GM20000 (cell line): ENCODE data around the gene CFAP46.

Experiments used
- DNase-seq: peaks from one replicate; pipeline ENCODE4 v3.0.0; 2012; ENCODE audit warnings: low spot score
- TF ChIP-seq, protein P1 (sequence below): IDR thresholded peaks from 2 replicates; pipeline ENCODE4 v1.5.1; 2012; ENCODE audit warnings: mild to moderate bottlenecking, control low read depth; ENCODE audit errors: extremely low read depth, missing control alignments

The CFAP46 gene

DNA sequence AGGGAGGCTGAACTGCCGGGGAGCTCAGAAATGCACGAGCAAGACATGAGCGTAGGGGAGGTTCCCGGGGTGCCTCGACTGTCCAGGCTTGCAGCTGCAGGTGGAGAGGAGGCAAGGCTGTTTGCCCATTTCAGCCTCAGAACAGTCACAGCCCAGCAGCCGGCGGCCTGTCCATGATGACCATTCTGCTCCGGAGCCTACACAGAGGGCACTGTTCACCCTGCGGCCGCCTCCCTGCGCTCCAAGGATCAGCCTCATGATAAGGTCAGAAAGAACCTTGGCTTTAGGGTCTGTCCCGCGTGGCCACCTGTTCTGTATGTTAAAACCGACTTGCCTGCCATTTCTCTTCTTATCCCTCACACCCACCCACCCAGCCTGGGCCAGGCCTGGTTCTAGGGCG is 21.9 kb upstream of the CFAP46 start:
- TF ChIP-seq, protein P1, sequence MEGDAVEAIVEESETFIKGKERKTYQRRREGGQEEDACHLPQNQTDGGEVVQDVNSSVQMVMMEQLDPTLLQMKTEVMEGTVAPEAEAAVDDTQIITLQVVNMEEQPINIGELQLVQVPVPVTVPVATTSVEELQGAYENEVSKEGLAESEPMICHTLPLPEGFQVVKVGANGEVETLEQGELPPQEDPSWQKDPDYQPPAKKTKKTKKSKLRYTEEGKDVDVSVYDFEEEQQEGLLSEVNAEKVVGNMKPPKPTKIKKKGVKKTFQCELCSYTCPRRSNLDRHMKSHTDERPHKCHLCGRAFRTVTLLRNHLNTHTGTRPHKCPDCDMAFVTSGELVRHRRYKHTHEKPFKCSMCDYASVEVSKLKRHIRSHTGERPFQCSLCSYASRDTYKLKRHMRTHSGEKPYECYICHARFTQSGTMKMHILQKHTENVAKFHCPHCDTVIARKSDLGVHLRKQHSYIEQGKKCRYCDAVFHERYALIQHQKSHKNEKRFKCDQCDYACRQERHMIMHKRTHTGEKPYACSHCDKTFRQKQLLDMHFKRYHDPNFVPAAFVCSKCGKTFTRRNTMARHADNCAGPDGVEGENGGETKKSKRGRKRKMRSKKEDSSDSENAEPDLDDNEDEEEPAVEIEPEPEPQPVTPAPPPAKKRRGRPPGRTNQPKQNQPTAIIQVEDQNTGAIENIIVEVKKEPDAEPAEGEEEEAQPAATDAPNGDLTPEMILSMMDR: no peak
- DNase-seq: no peak

DNA sequence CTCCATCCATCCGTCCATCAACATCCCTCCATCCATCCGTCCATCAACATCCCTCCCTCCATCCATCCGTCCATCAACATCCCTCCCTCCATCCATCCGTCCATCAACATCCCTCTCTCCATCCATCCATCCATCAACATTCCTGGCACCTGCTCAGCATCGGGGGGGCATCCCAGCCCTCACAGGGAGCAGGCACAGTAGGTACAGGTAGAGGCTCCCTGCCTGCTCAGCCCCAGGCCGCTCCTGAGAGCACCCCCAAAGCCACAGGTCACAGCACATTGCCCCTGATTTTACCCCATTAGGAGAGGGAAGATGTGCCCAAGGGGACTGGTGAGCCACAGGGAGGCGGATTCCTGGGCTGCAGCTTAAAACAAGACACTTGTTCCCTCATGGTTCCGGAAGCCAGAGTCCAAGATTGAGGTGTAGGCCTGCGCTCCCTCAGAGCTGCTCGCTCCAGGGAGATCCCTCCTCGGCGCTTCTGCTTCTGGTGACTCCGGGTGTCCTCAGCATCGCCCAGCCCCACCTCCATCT is 21.1 kb upstream of the CFAP46 start:
- TF ChIP-seq, protein P1: no peak
- no peak for DNase-seq

DNA sequence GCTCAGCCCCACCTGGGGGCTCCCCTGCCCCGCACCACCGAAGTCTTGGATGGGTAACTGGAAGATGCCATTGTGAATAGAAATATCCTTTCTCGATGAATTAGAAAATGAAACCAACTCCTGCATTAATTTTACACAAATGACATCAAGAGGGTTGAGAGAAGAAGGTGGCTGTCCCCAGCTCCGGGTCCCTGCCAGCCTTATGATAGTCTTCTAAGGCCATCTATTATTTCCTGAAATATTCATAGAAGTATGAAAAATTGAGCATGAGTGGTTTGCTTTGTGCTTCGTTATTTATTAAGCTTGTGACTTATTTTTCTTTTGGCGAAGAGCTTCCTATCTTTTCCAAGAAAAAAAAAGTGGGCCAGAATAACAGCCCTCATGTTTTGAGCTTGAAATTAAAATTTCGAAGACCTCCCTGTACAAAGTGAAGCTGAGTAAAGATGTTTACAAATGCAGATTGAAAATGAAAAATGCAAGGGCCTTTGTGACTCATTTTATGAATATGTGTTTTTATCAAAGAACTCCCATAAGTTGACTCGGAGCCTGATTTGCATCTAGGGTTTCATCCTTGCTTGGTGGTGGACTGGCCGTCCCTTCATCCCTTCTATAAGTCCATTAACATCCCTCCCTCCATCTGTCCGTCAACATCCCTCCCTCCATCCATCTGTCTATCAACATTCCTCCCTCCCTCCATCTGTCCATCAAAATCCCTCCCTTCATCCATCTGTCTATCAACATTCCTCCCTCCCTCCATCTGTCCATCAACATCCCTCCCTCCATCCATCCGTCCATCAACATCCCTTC is 20.5 kb upstream of the CFAP46 start:
- TF ChIP-seq, protein P1: no peak
- peak; percentile 73 for DNase-seq

DNA sequence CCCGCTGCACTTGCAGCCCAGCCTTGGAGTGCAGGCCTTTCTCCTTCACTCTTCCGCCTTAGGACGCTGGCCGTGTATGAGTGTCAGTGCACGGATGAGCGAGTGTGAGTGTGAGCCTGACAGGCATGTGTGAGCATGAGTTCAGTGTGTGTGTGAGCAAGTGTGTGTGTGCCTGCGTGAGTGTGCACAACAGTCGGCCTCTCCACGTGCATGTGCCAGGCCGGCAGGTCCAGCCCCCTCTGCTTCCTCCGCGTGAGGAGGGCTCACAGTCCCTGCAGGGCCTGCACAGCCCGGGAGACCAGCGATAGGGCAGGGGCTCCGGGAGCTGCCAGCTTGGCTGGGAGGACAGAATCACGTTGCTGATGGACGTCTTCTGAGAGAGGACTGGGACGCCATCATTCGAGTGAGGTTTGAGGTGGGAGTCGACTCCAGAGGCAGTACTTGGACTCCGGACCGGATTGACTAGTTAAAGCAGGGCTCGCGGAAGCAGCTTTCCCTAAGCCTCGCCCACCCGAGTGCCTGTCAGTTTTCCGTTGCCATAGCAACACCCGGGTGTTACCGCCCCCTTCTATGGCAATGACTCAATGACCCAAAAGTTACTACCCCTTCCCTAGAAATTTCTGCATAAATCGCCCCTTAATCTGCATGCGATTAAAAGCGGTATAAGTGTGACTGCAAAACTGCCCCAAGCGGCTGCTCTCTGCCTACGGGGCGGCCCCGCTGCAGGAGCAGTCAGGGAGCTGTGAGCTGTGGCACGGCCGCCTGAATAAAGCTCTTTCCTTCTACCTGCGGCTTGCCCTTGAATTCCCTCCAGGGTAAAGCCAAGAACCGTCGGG is 19.6 kb upstream of the CFAP46 start:
- TF ChIP-seq, protein P1: no peak
- peak; percentile 83 for DNase-seq

DNA sequence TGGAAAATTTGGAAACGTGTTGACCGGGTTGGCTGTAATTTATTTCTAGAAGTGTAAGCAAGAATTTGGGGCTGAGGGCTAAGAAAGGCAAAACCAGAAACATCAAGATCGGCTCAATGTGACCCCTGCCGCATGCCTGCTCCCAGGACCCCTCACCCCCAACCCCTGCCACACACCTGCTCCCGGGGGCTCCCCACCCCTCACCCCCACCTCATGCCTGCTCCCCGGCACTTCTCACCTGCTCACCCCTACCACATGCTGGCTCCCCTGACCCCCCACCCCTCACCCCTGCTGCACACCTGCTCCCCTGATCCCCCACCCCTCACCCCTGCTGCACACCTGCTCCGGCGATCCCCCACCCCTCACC is 19.0 kb upstream of the CFAP46 start:
- DNase-seq: no peak
- TF ChIP-seq, protein P1: no peak

DNA sequence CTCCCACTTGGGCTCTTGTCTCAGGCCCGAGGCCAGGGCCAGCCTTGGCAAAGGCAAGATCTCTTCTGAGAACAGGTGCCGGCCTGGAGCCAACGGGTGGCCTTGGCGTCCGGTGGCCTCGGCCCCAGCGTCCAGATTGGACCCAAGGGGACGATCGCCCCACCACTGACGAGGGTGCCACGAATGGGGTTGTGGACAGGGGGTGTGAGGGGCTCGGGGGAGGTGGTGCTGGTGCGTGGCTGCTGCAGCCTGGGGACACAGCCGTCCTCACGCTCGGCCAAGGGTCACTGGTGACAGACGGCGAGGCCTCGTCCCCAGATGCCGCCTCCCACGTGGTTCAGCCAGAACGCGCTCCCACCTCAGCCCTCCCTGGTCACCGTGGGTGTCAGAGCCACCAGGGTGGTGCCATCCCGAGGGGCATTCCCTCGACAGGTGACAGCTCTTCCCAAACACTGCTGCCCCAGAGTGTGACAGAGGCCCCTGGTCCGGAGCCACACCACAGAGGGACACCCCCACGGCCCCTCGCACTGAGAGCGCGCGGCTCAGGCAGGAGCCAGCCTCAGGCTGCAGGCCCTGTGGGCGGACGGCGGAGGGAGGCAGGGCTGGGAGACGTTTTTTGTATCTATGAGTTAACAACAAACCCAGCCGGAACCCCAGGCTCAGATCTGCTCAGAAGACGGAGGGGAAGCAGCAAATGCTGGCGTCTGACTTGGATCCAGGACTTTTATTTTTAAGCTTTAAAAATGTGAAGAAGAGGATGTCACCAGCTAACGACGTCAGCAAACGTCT is 18.5 kb upstream of the CFAP46 start:
- TF ChIP-seq, protein P1: no peak
- no peak for DNase-seq
